GM12878 (cell line): Measurements from ENCODE around the gene CCDC190. TPM values are rescaled to one million over a fixed set of nuclear protein-coding genes. Genes with fewer than 3 reads are reported as not detected.

Source experiments
- ATAC-seq: fragments of 200-7000 bp; cut with Tn5 transposase; 3 replicates; pipeline ENCODE4 v1.9.1; 2020; ENCODE audit warnings: mild to moderate bottlenecking, moderate library complexity
- BruUV-seq: library from RNA; stranded (reverse); fragments of 400-500 nt; replicated peaks from 2 replicates; lab custom pipeline; 2021; lab: Mats Ljungman, UMichigan
- CTCF ChIA-PET: fragments of 300-600 bp; sonication (Branson Sonifier 250); formaldehyde crosslinking; extraction: SDS; loops from one replicate; lab custom pipeline; 2021; ENCODE audit warnings: inconsistent platforms; lab: Yijun Ruan, JAX
- POLR2A ChIA-PET: fragments of 350-600 bp; formaldehyde crosslinking; extraction: SDS; loops from one replicate; lab custom pipeline; 2021; ENCODE audit warnings: inconsistent platforms; lab: Charles Lee
- RAD21 ChIA-PET: fragments of 300-600 bp; sonication (Branson Sonifier 250); formaldehyde crosslinking; loops from one replicate; lab custom pipeline; 2023; ENCODE audit warnings: antibody characterized with exemption; ENCODE audit not compliant: unreplicated experiment; lab: Charles Lee
- SMC1A ChIA-PET: fragments of 300-600 bp; sonication (Branson Sonifier 250); formaldehyde crosslinking; loops from one replicate; lab custom pipeline; 2023; ENCODE audit not compliant: unreplicated experiment, uncharacterized antibody; lab: Charles Lee
- DNase-seq: peaks from one replicate; pipeline ENCODE4 v3.0.0-alpha.2; 2011; ENCODE audit warnings: low read depth, low spot score
- FAIRE-seq: peaks from 3 replicates; lab custom pipeline; 2011; peaks lifted over from hg19 to GRCh38; lab: Jason Lieb, UNC
- H2AFZ ChIP-seq: 2 replicates; pipeline ENCODE4 v1.6.0; 2011; ENCODE audit warnings: low read depth, low read length, control low read depth; ENCODE audit not compliant: control insufficient read depth
- H3K27ac ChIP-seq: 2 replicates; pipeline ENCODE4 v1.5.1; 2011; ENCODE audit warnings: control low read depth; ENCODE audit not compliant: control insufficient read depth, insufficient read depth
- H3K27me3 ChIP-seq, 2 experiments: replicated peaks in 1 of 2; 2 replicates each; pipeline versions ENCODE4 v1.6.0 to v1.6.1; 2011; ENCODE audit warnings: low read length in 1 of 2; ENCODE audit not compliant: control insufficient read depth in 2 of 2, insufficient read depth in 2 of 2
- H3K36me3 ChIP-seq, 2 experiments: 2 replicates each; pipeline ENCODE4 v1.5.1; 2011; ENCODE audit warnings: low read length in 1 of 2; ENCODE audit not compliant: control insufficient read depth in 2 of 2, insufficient read depth in 2 of 2
- H3K4me1 ChIP-seq: 2 replicates; pipeline ENCODE4 v1.6.1; 2011; ENCODE audit warnings: mild to moderate bottlenecking, low read length, moderate library complexity, mixed read lengths; ENCODE audit not compliant: control insufficient read depth, insufficient read depth
- H3K4me2 ChIP-seq: 2 replicates; pipeline ENCODE4 v1.6.0; 2011; ENCODE audit warnings: control low read depth; ENCODE audit not compliant: control insufficient read depth, insufficient read depth
- H3K4me3 ChIP-seq: fragments of 200-600 bp; sonication (generic); 2 replicates; pipeline ENCODE4 v1.5.1; 2016
- H3K79me2 ChIP-seq: 2 replicates; pipeline ENCODE4 v1.6.0; 2011; ENCODE audit warnings: low read length; ENCODE audit not compliant: control insufficient read depth, insufficient read depth
- H3K9ac ChIP-seq: 2 replicates; pipeline ENCODE4 v1.8.0; 2011; ENCODE audit warnings: low read length, control low read depth, mixed read lengths; ENCODE audit not compliant: control insufficient read depth, insufficient read depth
- H3K9me3 ChIP-seq: replicated peaks from 3 replicates; pipeline ENCODE4 v1.5.1; 2011; ENCODE audit warnings: mild to moderate bottlenecking, low read length; ENCODE audit not compliant: control insufficient read depth, insufficient read depth
- H4K20me1 ChIP-seq: 2 replicates; pipeline ENCODE4 v1.6.0; 2011; ENCODE audit not compliant: control insufficient read depth, insufficient read depth
- BCLAF1 ChIP-seq: fragments of 450-650 bp; IDR thresholded peaks from 2 replicates; pipeline ENCODE4 v1.6.1; 2017; ENCODE audit warnings: antibody characterized with exemption, mild to moderate bottlenecking, moderate library complexity
- BMI1 ChIP-seq: fragments of 450-650 bp; IDR thresholded peaks from 2 replicates; pipeline ENCODE4 v1.6.1; 2016; ENCODE audit warnings: mild to moderate bottlenecking, moderate library complexity, borderline replicate concordance
- EED ChIP-seq: sonication (generic); IDR thresholded peaks from 2 replicates; pipeline ENCODE4 v1.6.1; 2016; ENCODE audit warnings: antibody characterized with exemption, low read depth
- ELK1 ChIP-seq: IDR thresholded peaks from 2 replicates; pipeline ENCODE4 v1.6.1; 2012; ENCODE audit warnings: low read depth, low read length, improper control_type of control experiment
- EZH2 ChIP-seq: IDR thresholded peaks from 2 replicates; pipeline ENCODE4 v1.6.1; 2012; ENCODE audit warnings: low read depth, mild to moderate bottlenecking, control low read depth, inconsistent platforms, low read length, borderline replicate concordance; ENCODE audit not compliant: control insufficient read depth
- MAX ChIP-seq: IDR thresholded peaks from 2 replicates; pipeline ENCODE4 v1.6.1; 2012; ENCODE audit warnings: low read depth, low read length, improper control_type of control experiment
- MTA3 ChIP-seq: IDR thresholded peaks from 2 replicates; pipeline ENCODE4 v1.6.1; 2012; ENCODE audit warnings: low read length, inconsistent platforms, borderline replicate concordance
- PBX3 ChIP-seq: IDR thresholded peaks from 2 replicates; pipeline ENCODE4 v1.6.1; 2011; ENCODE audit warnings: mild to moderate bottlenecking, low read depth, low read length, moderate library complexity; ENCODE audit not compliant: insufficient replicate concordance
- POLR2AphosphoS2 ChIP-seq: IDR thresholded peaks from 2 replicates; pipeline ENCODE4 v1.6.1; 2011; ENCODE audit warnings: low read depth, mild to moderate bottlenecking, low read length, improper control_type of control experiment, moderate library complexity
- POLR2AphosphoS5 ChIP-seq: IDR thresholded peaks from 2 replicates; pipeline ENCODE4 v1.6.1; 2011; ENCODE audit warnings: mild to moderate bottlenecking, low read length, inconsistent platforms
- RAD21 ChIP-seq: IDR thresholded peaks from 2 replicates; pipeline ENCODE4 v1.6.1; 2011; ENCODE audit warnings: mild to moderate bottlenecking, low read depth, low read length, moderate library complexity; ENCODE audit not compliant: insufficient read depth
- RFX5 ChIP-seq: IDR thresholded peaks from 2 replicates; pipeline ENCODE4 v1.6.1; 2011; ENCODE audit warnings: low read depth, low read length, improper control_type of control experiment
- RUNX3 ChIP-seq: IDR thresholded peaks from 2 replicates; pipeline ENCODE4 v1.6.1; 2012; ENCODE audit warnings: low read length, inconsistent platforms
- SP1 ChIP-seq: IDR thresholded peaks from one replicate; pipeline ENCODE4 v1.6.1; 2011; ENCODE audit warnings: low read depth, low read length
- STAT3 ChIP-seq: IDR thresholded peaks from 2 replicates; pipeline ENCODE4 v1.6.1; 2011; ENCODE audit warnings: low read depth, low read length, improper control_type of control experiment
- WRNIP1 ChIP-seq: IDR thresholded peaks from 2 replicates; pipeline ENCODE4 v1.6.1; 2011; ENCODE audit warnings: low read depth, low read length, improper control_type of control experiment, borderline replicate concordance
- ZNF217 ChIP-seq: fragments of 450-650 bp; IDR thresholded peaks from 2 replicates; pipeline ENCODE4 v1.6.1; 2017; ENCODE audit warnings: antibody characterized with exemption, mild to moderate bottlenecking
- WGBS: methylation state at CpG from one replicate; pipeline ENCODE4 v1.1.6; 2016; ENCODE audit warnings: low lambda C conversion rate; ENCODE audit not compliant: insufficient replicate concordance, insufficient coverage; ENCODE audit errors: missing lambda C conversion rate; 5-methylcytosine and 5-hydroxymethylcytosine counted together
- in situ Hi-C: fragments of 300-500 bp; cut with MboI; formaldehyde crosslinking; loops from 9 replicates; pipeline ENCODE4 v1.14.3; 2018; ENCODE audit warnings: mixed read lengths
- intact Hi-C: fragments of 100-400 bp; cut with micrococcal nuclease; formaldehyde crosslinking; loops from one replicate; pipeline ENCODE4 v1.14.2; 2022; ENCODE audit not compliant: unreplicated experiment
- polyA plus RNA-seq, 11 experiments: library from polyadenylated mRNA; depleted of rRNA in 4 of 11; unstranded in 6 of 11; stranded (reverse) in 5 of 11; fragments of >200 nt; fragmentation: Nextera tagmentation in 4 of 11; fragmentation: Illumina TruSeq in 1 of 11; extraction: Ambion mirVana in 4 of 11; extraction: Trizol in 1 of 11; gene quantifications; 1 replicate in 1 of 11; 2 replicates in 10 of 11; pipeline versions ENCODE4 v1.2.1 to v1.2.3, GENCODE V29; 2011 to 2016; ENCODE audit warnings: inconsistent platforms in 2 of 11, missing spikeins in 2 of 11, low read depth in 1 of 11
- total RNA-seq, 4 experiments: library from RNA; depleted of rRNA in 3 of 4; stranded (reverse); fragments of >200 nt in 3 of 4; fragmentation: Illumina TruSeq in 1 of 4; extraction: Trizol in 1 of 4; gene quantifications; 2 replicates each; pipeline versions ENCODE4 v1.2.1 to v1.2.3, GENCODE V29; 2013 to 2021

Gene CCDC190
- total and polyA plus RNA-seq, 10 of the 15 experiments (the other 5 are each of a cell fraction or from before 2014, with no cell fraction given): not detected

GRCh38 chr1:162822391-162823200 lies 38.4 kb downstream of the CCDC190 start:
- no peak overlapping the region for H2AFZ ChIP-seq
- DNase-seq: no peak
- peaks cover 3 to 10% of the 10 kb centered on the region in 2 experiments; a peak in 1 of 4 replicates for H3K27me3 ChIP-seq
- ChIA-PET CTCF (no interaction called here), RAD21 (no interaction called here), SMC1A (no interaction called here), POLR2A (interaction anchor here (0.5 kb wide), 1 partner anchor 206 kb away, joined by 9 read pairs; no protein-coding TSS in a partner anchor)
- no peaks in the 10 kb centered on the region for H3K9me3 ChIP-seq
- 9% methylated on average over 42 of the region's 44 CpGs for WGBS
- no TSS peak for BruUV-seq
- no peak for FAIRE-seq
- H3K27ac ChIP-seq: no peak overlapping the region
- H3K4me1 ChIP-seq: no peaks in the 10 kb centered on the region
- H3K36me3 ChIP-seq: no peaks in the 10 kb centered on the region
- no peaks in the 10 kb centered on the region for H4K20me1 ChIP-seq
- H3K4me3 ChIP-seq: no peak overlapping the region
- peak overlapping the region; percentile 60 for H3K4me2 ChIP-seq
- ATAC-seq: peak; percentile 80
- in situ Hi-C loops: no loop called here
- intact Hi-C loops: no loop called here
- no peak overlapping the region for H3K9ac ChIP-seq
- TF ChIP-seq SP1: no peak
- TF ChIP-seq BCLAF1: no peak
- TF ChIP-seq RAD21: no peak
- no peak for TF ChIP-seq BMI1
- TF ChIP-seq RFX5: no peak
- TF ChIP-seq MAX: no peak
- TF ChIP-seq PBX3: no peak
- TF ChIP-seq ZNF217: no peak
- no peak for TF ChIP-seq WRNIP1
- TF ChIP-seq EED: no peak
- TF ChIP-seq MTA3: no peak
- no peak for TF ChIP-seq POLR2AphosphoS2
- no peak for TF ChIP-seq STAT3
- no peak for TF ChIP-seq EZH2
- TF ChIP-seq POLR2AphosphoS5: no peak
- no peak for TF ChIP-seq RUNX3
- no peak for TF ChIP-seq ELK1
- no peaks in the 10 kb centered on the region for H3K79me2 ChIP-seq
